Gastrocnemius medialis (tissue), 4 donors: ENCODE data around the gene UCKL1. TPM values are rescaled to one million over a fixed set of nuclear protein-coding genes. Genes with fewer than 3 reads are reported as not detected.
"Not testable (repeated sequence)": the region's sequence is repeated elsewhere in the genome, so short reads cannot be mapped to it uniquely, and the experiment has no call there.

Experiments used
- ATAC-seq, 2 donors: fragments of 150-250 bp; one replicate each; pipeline ENCODE4 v1.9.1; 2016
- DNase-seq, 2 donors: peaks; one replicate each; pipeline ENCODE4 v3.0.0-alpha.2; 2019
- H3K27ac ChIP-seq, 4 donors: fragments of 200-600 bp; sonication (generic); 1 replicate in 1 of 4; 2 replicates in 3 of 4; pipeline ENCODE4 v1.5.1; 2016 to 2018; ENCODE audit warnings: mild to moderate bottlenecking in 2 of 4, moderate library complexity in 1 of 4
- H3K27me3 ChIP-seq, 3 donors: fragments of 200-600 bp; sonication (generic) in 2 of 3; 1 replicate in 1 of 3; 2 replicates in 2 of 3; pipeline versions ENCODE4 v1.5.1 to v1.6.0; 2016 to 2019; ENCODE audit warnings: mild to moderate bottlenecking in 1 of 3, moderate library complexity in 1 of 3
- H3K36me3 ChIP-seq, 2 donors: fragments of 200-600 bp; sonication (generic) in 1 of 2; one replicate each; pipeline ENCODE4 v1.5.1; 2017 to 2018
- H3K4me1 ChIP-seq, 2 donors: fragments of 200-600 bp; sonication (generic) in 1 of 2; one replicate each; pipeline ENCODE4 v1.5.1; 2016 to 2017; ENCODE audit warnings: mild to moderate bottlenecking in 2 of 2
- H3K4me3 ChIP-seq, 4 donors: fragments of 200-600 bp; sonication (generic) in 3 of 4; 1 replicate in 1 of 4; 2 replicates in 3 of 4; pipeline ENCODE4 v1.5.1; 2016 to 2019; ENCODE audit warnings: mild to moderate bottlenecking in 2 of 4
- H3K9me3 ChIP-seq, 3 donors: fragments of 200-600 bp; sonication (generic) in 2 of 3; 1 replicate in 1 of 3; 2 replicates in 2 of 3; pipeline ENCODE4 v1.5.1; 2016 to 2019
- CTCF ChIP-seq, 5 experiments: fragments of 450-650 bp in 3 of 5; fragments of 200-600 bp in 2 of 5; sonication (generic) in 2 of 5; IDR thresholded peaks in 4 of 5; conservative IDR thresholded peaks in 1 of 5; 1 replicate in 4 of 5; 2 replicates in 1 of 5; pipeline ENCODE4 v1.5.1; 2016 to 2019; ENCODE audit warnings: antibody characterized with exemption in 5 of 5, mild to moderate bottlenecking in 3 of 5, moderate library complexity in 3 of 5
- POLR2A ChIP-seq, 2 donors: fragments of 450-650 bp; IDR thresholded peaks; one replicate each; pipeline ENCODE4 v1.6.1; 2017; ENCODE audit warnings: antibody characterized with exemption in 2 of 2, mild to moderate bottlenecking in 2 of 2, moderate library complexity in 2 of 2
- in situ Hi-C, 4 donors: fragments of 200-750 bp; cut with MboI; loops; one replicate each; pipeline versions ENCODE4 v1.15.0 to v1.8.0; 2017; ENCODE audit warnings: low sequenced_read_pairs in 4 of 4
- intact Hi-C: fragments of 100-400 bp; cut with DNase I; formaldehyde crosslinking; loops from one replicate; pipeline ENCODE4 v1.15.1; 2023; ENCODE audit warnings: low total_unique reads
- total RNA-seq, 4 donors: library from RNA; depleted of rRNA; stranded (reverse); fragments of >200 nt; gene quantifications; one replicate each; pipeline versions ENCODE4 v1.1.0 to v1.2.3, GENCODE V29; 2016

Gene UCKL1
- total RNA-seq, 4 donors from 2014 or later: 22.0 to 46.4 (median 27.1) TPM

GRCh38 chr20:63963784-63964301 lies 7.6 kb upstream of the UCKL1 start:
- DNase-seq (no peak), ATAC-seq (no peak)
- Histone ChIP-seq H3K27ac (no peak overlapping the region), H3K4me3 (no peak overlapping the region), H3K27me3 (no peaks in the 10 kb centered on the region), H3K9me3 (no peaks in the 10 kb centered on the region), H3K4me1 (peaks cover 4 to 5% of the 10 kb centered on the region in 2 donors), H3K36me3 (peaks cover 0 to 53% of the 10 kb centered on the region in 2 donors)
- TF ChIP-seq CTCF (IDR thresholded peaks at IDR 0.05 in 4 of 5, conservative IDR thresholded peaks at IDR 0.05 in 1 of 5) (no peak), POLR2A (IDR thresholded peaks at IDR 0.05) (no peak)
- in situ Hi-C loops (no loop called here), intact Hi-C loops (no loop called here)

GRCh38 chr20:63963348-63963741 lies 7.1 kb upstream of the UCKL1 start:
- Histone ChIP-seq H3K27me3 (no peaks in the 10 kb centered on the region), H3K9me3 (no peaks in the 10 kb centered on the region), H3K36me3 (peaks cover 0 to 53% of the 10 kb centered on the region in 2 donors), H3K27ac (no peak overlapping the region), H3K4me1 (peaks cover 0 to under 1% of the 10 kb centered on the region in 2 donors), H3K4me3 (no peak overlapping the region)
- TF ChIP-seq POLR2A (IDR thresholded peaks at IDR 0.05) (no peak), CTCF (IDR thresholded peaks at IDR 0.05 in 4 of 5, conservative IDR thresholded peaks at IDR 0.05 in 1 of 5) (no peak)
- intact Hi-C loops: no loop called here
- ATAC-seq (no peak), DNase-seq (no peak)
- in situ Hi-C loops: no loop called here

GRCh38 chr20:63962426-63963347 lies 6.5 kb upstream of the UCKL1 start:
- H3K36me3 ChIP-seq: peaks cover 0 to 53% of the 10 kb centered on the region in 2 donors
- TF ChIP-seq POLR2A (IDR thresholded peaks at IDR 0.05): no peak
- TF ChIP-seq CTCF (IDR thresholded peaks at IDR 0.05 in 4 of 5, conservative IDR thresholded peaks at IDR 0.05 in 1 of 5): no peak
- intact Hi-C loops: no loop called here
- DNase-seq (no peak), ATAC-seq (no peak)
- H3K4me3 ChIP-seq: no peak overlapping the region
- no peak overlapping the region for H3K27ac ChIP-seq
- no peaks in the 10 kb centered on the region for H3K9me3 ChIP-seq
- no peaks in the 10 kb centered on the region for H3K27me3 ChIP-seq
- H3K4me1 ChIP-seq: peaks cover 0 to 3% of the 10 kb centered on the region in 2 donors
- in situ Hi-C loops: no loop called here

- H3K27ac ChIP-seq: no peak overlapping the region
- in situ Hi-C loops: no loop called here
- no peak for DNase-seq
- no peaks in the 10 kb centered on the region for H3K9me3 ChIP-seq
- no peak for ATAC-seq
- H3K36me3 ChIP-seq: peaks cover 0 to 49% of the 10 kb centered on the region in 2 donors
- no peak for TF ChIP-seq CTCF (IDR thresholded peaks at IDR 0.05 in 4 of 5, conservative IDR thresholded peaks at IDR 0.05 in 1 of 5)
- peaks cover 0 to 12% of the 10 kb centered on the region in 2 donors for H3K4me1 ChIP-seq
- no peaks in the 10 kb centered on the region for H3K27me3 ChIP-seq
- no peak overlapping the region for H3K4me3 ChIP-seq
- intact Hi-C loops: no loop called here
Measured at GRCh38 chr20:63961664-63962425, 5.6 kb upstream of the UCKL1 start.

- intact Hi-C loops, H3K4me3 ChIP-seq, in situ Hi-C loops, H3K27me3 ChIP-seq, ATAC-seq, H3K27ac ChIP-seq, H3K9me3 ChIP-seq, DNase-seq: not testable (repeated sequence)
- H3K4me1 ChIP-seq: peaks cover 0 to 15% of the 10 kb centered on the region in 2 donors
- peaks cover 0 to 41% of the 10 kb centered on the region in 2 donors for H3K36me3 ChIP-seq
Measured at GRCh38 chr20:63960654-63961621, 4.7 kb upstream of the UCKL1 start.
